GM23338 (cell line): ENCODE results near the gene FAM161B. TPM values are rescaled to one million over a fixed set of nuclear protein-coding genes. Genes with fewer than 3 reads are reported as not detected.
"Not testable (repeated sequence)": the region's sequence is repeated elsewhere in the genome, so short reads cannot be mapped to it uniquely, and the experiment has no call there.

ENCODE experiments used
- ATAC-seq: fragments of 200-7000 bp; cut with Tn5 transposase; 3 replicates; pipeline ENCODE4 v1.9.1; 2020
- DNase-seq: peaks from one replicate; pipeline ENCODE4 v3.0.0-alpha.2; 2015; ENCODE audit warnings: low spot score
- H2AFZ ChIP-seq: fragments of 200-600 bp; sonication (generic); 2 replicates; pipeline ENCODE4 v1.8.0; 2016; ENCODE audit warnings: antibody characterized with exemption, mild to moderate bottlenecking, moderate library complexity
- H3F3A ChIP-seq: fragments of 200-600 bp; sonication (generic); replicated peaks from 2 replicates; pipeline ENCODE4 v1.8.0; 2017; ENCODE audit warnings: antibody characterized with exemption, mixed run types, low read depth
- H3K27ac ChIP-seq: fragments of 200-600 bp; sonication (generic); 2 replicates; pipeline ENCODE4 v1.6.1; 2016; ENCODE audit warnings: low read depth
- H3K27me3 ChIP-seq: fragments of 200-600 bp; sonication (generic); 2 replicates; pipeline ENCODE4 v1.8.0; 2016; ENCODE audit warnings: mild to moderate bottlenecking, mixed run types, moderate library complexity; ENCODE audit not compliant: insufficient read depth
- H3K36me3 ChIP-seq: fragments of 200-600 bp; sonication (generic); 2 replicates; pipeline ENCODE4 v1.8.0; 2016; ENCODE audit warnings: mild to moderate bottlenecking; ENCODE audit not compliant: insufficient read depth
- H3K4me1 ChIP-seq: fragments of 200-600 bp; sonication (generic); 2 replicates; pipeline ENCODE4 v1.8.0; 2016; ENCODE audit warnings: mild to moderate bottlenecking, moderate library complexity; ENCODE audit not compliant: insufficient read depth
- H3K4me2 ChIP-seq: fragments of 200-600 bp; sonication (generic); 2 replicates; pipeline ENCODE4 v1.7.1; 2017; ENCODE audit warnings: mixed run types
- H3K4me3 ChIP-seq: fragments of 200-600 bp; sonication (generic); 2 replicates; pipeline ENCODE4 v1.6.1; 2016; ENCODE audit warnings: mixed run types
- H3K79me2 ChIP-seq: fragments of 200-600 bp; sonication (generic); replicated peaks from 2 replicates; pipeline ENCODE4 v1.8.0; 2017; ENCODE audit warnings: mild to moderate bottlenecking; ENCODE audit not compliant: insufficient read depth
- H3K9me2 ChIP-seq: fragments of 200-600 bp; sonication (generic); 2 replicates; pipeline ENCODE4 v1.8.0; 2017; ENCODE audit not compliant: insufficient read depth
- H4K20me1 ChIP-seq: fragments of 200-600 bp; sonication (generic); replicated peaks from 2 replicates; pipeline ENCODE4 v1.8.0; 2017; ENCODE audit warnings: mild to moderate bottlenecking; ENCODE audit not compliant: insufficient read depth
- H3K27ac Mint-ChIP-seq: 2 replicates; pipeline ENCODE4 v1.8.0; 2020; ENCODE audit warnings: inconsistent platforms, mild to moderate bottlenecking, moderate library complexity, mixed read lengths
- H3K27me3 Mint-ChIP-seq: 3 replicates; pipeline ENCODE4 v1.8.0; 2022; ENCODE audit warnings: low read depth, mild to moderate bottlenecking, moderate library complexity, mixed read lengths, inconsistent platforms; ENCODE audit not compliant: insufficient read depth, poor library complexity
- H3K36me3 Mint-ChIP-seq: 3 replicates; pipeline ENCODE4 v1.8.0; 2021; ENCODE audit warnings: low read depth, mild to moderate bottlenecking, inconsistent platforms, moderate library complexity, mixed read lengths
- H3K4me1 Mint-ChIP-seq: 3 replicates; pipeline ENCODE4 v1.8.0; 2020; ENCODE audit warnings: mild to moderate bottlenecking, inconsistent platforms, mixed read lengths
- H3K4me3 Mint-ChIP-seq: 3 replicates; pipeline ENCODE4 v1.8.0; 2021; ENCODE audit warnings: moderate library complexity, mild to moderate bottlenecking, inconsistent platforms, mixed read lengths
- H3K9me3 Mint-ChIP-seq: 3 replicates; pipeline ENCODE4 v1.8.0; 2020; ENCODE audit warnings: moderate library complexity, mild to moderate bottlenecking, inconsistent platforms, mixed read lengths
- CREB1 ChIP-seq: fragments of 250-450 bp; sonication (Bioruptor Pico); IDR thresholded peaks from 2 replicates; pipeline ENCODE4 v1.5.0; 2020; ENCODE audit warnings: low read depth, mild to moderate bottlenecking, moderate library complexity
- CTCF ChIP-seq, 2 experiments: fragments of 200-600 bp in 1 of 2; sonication (generic) in 1 of 2; conservative IDR thresholded peaks; 2 replicates each; pipeline versions ENCODE4 v1.5.1 to v1.6.1; 2016 to 2017; ENCODE audit warnings: antibody characterized with exemption in 2 of 2, low read depth in 2 of 2, mild to moderate bottlenecking in 2 of 2, moderate library complexity in 1 of 2
- JUNB ChIP-seq: IDR thresholded peaks from one replicate; pipeline ENCODE4 v1.6.1; 2016; ENCODE audit warnings: antibody characterized with exemption; ENCODE audit not compliant: unreplicated experiment
- STAT1 ChIP-seq: IDR thresholded peaks from one replicate; pipeline ENCODE4 v1.6.1; 2016; ENCODE audit warnings: antibody characterized with exemption; ENCODE audit not compliant: unreplicated experiment
- ZNF114 ChIP-seq: fragments of 250-450 bp; sonication (Bioruptor Pico); IDR thresholded peaks from 2 replicates; pipeline ENCODE4 v1.5.0; 2020; ENCODE audit warnings: mild to moderate bottlenecking, moderate library complexity
- ZNF331 ChIP-seq: fragments of 250-450 bp; sonication (Bioruptor Pico); IDR thresholded peaks from 2 replicates; pipeline ENCODE4 v1.5.0; 2020; ENCODE audit warnings: low read depth, mild to moderate bottlenecking, moderate library complexity
- ZNF462 ChIP-seq: fragments of 250-450 bp; sonication (Bioruptor Pico); IDR thresholded peaks from 2 replicates; pipeline ENCODE4 v1.5.0; 2020; ENCODE audit warnings: mild to moderate bottlenecking, moderate library complexity
- polyA plus RNA-seq: library from polyadenylated mRNA; unstranded; fragments of >200 nt; fragmentation: Nextera tagmentation; extraction: Ambion mirVana; gene quantifications from 2 replicates; pipeline ENCODE4 v1.2.1, GENCODE V29; 2016
- total RNA-seq: library from RNA; depleted of rRNA; stranded (reverse); fragments of >200 nt; shearing (Covaris generic); gene quantifications from 2 replicates; pipeline ENCODE4 v1.2.3, GENCODE V29; 2014

The FAM161B gene
- total and polyA plus RNA-seq, 2 experiments from 2014 or later = 0.28 to 2.8 TPM

- TF ChIP-seq CTCF (conservative IDR thresholded peaks at IDR 0.05; ENCODE audit: low read depth in 2 of 2) = no peak
- no peak for TF ChIP-seq ZNF462 (CRISPR knock-in tag)
- TF ChIP-seq ZNF114 (CRISPR knock-in tag) = no peak
- no peak for TF ChIP-seq STAT1
- no peak for TF ChIP-seq JUNB
- no peak for TF ChIP-seq CREB1
- no peak for TF ChIP-seq ZNF331
- Histone ChIP-seq H3K36me3 (peaks cover 10% of the 10 kb centered on the region), H2AFZ (no peak overlapping the region), H3K4me1 (no peaks in the 10 kb centered on the region), H3K27ac (no peak overlapping the region), H3F3A (no peaks in the 10 kb centered on the region), H3K9me2 (no peaks in the 10 kb centered on the region), H3K27me3 (no peaks in the 10 kb centered on the region), H3K4me2 (no peak overlapping the region), H3K79me2 (peaks cover 17% of the 10 kb centered on the region), H3K4me3 (no peak overlapping the region), H4K20me1 (no peaks in the 10 kb centered on the region; the same call in 1 of the 2 replicates)
- no peak overlapping the region for H3K4me3 Mint-ChIP-seq
- H3K27ac Mint-ChIP-seq = no peak overlapping the region
- no peaks in the 10 kb centered on the region for H3K27me3 Mint-ChIP-seq
- H3K36me3 Mint-ChIP-seq = peaks cover 38% of the 10 kb centered on the region
- ATAC-seq (no peak), DNase-seq (no peak)
- H3K9me3 Mint-ChIP-seq = no peaks in the 10 kb centered on the region
- no peaks in the 10 kb centered on the region for H3K4me1 Mint-ChIP-seq
Measured at GRCh38 chr14:73895939-73896338, 54.0 kb downstream of the FAM161B start.

GRCh38 chr14:73894180-73894687, 55.7 kb downstream of the FAM161B start:
- H3K4me3 Mint-ChIP-seq = not testable (repeated sequence)

More at GRCh38 chr14:73894180-73894687, 55.7 kb downstream of the FAM161B start:
- not testable (repeated sequence) for H3K4me3 ChIP-seq, H3F3A ChIP-seq, H4K20me1 ChIP-seq, H3K27me3 ChIP-seq, H3K9me3 Mint-ChIP-seq, H3K27ac ChIP-seq, H3K4me2 ChIP-seq, H3K4me1 Mint-ChIP-seq, H3K4me1 ChIP-seq, DNase-seq, H3K27me3 Mint-ChIP-seq, H3K27ac Mint-ChIP-seq, H2AFZ ChIP-seq, H3K9me2 ChIP-seq, ATAC-seq
- peaks cover 38% of the 10 kb centered on the region for H3K36me3 Mint-ChIP-seq
- H3K36me3 ChIP-seq = peaks cover 10% of the 10 kb centered on the region
- H3K79me2 ChIP-seq = peaks cover 34% of the 10 kb centered on the region
